HL-60/S4 (cell line): ENCODE results near the gene PSME1.

Experiments used
- in situ Hi-C: fragments of 300-500 bp; cut with MboI; formaldehyde crosslinking; loops from 2 replicates; pipeline ENCODE4 v1.14.3; 2022; ENCODE audit warnings: low sequenced_read_pairs

PSME1 gene

GRCh38 chr14:24145690-24146452 lies 9.9 kb downstream of the PSME1 start:
- in situ Hi-C loops, result no loop called here

- in situ Hi-C loops, result no loop called here
Observed at GRCh38 chr14:24146453-24146977, 10.5 kb downstream of the PSME1 start, which contains the start of gene PSME2. PSME2 (minus strand) TSS chr14:24146610; CDS start chr14:24146581, 29 bp downstream.

- in situ Hi-C loops, result no loop called here
Observed at GRCh38 chr14:24146978-24147760, 11.2 kb downstream of the PSME1 start, which contains the start of gene RNF31. RNF31 (plus strand) TSS chr14:24147498; CDS start chr14:24147699, 201 bp downstream.

GRCh38 chr14:24147761-24148428 lies 11.9 kb downstream of the PSME1 start:
- in situ Hi-C loops, result no loop called here

GRCh38 chr14:24149302-24149969 lies 13.4 kb downstream of the PSME1 start:
- in situ Hi-C loops, result no loop called here

- in situ Hi-C loops, result no loop called here
Observed at GRCh38 chr14:24150061-24150460, 14.1 kb downstream of the PSME1 start.

GRCh38 chr14:24150567-24150966 lies 14.6 kb downstream of the PSME1 start:
- in situ Hi-C loops, result no loop called here

- in situ Hi-C loops, result no loop called here
Observed at GRCh38 chr14:24150993-24151392, 15.0 kb downstream of the PSME1 start.

- in situ Hi-C loops, result no loop called here
Observed at GRCh38 chr14:24151404-24152080, 15.5 kb downstream of the PSME1 start.

- in situ Hi-C loops, result no loop called here
Observed at GRCh38 chr14:24155100-24155499, 19.1 kb downstream of the PSME1 start.

GRCh38 chr14:24156840-24157239 lies 20.8 kb downstream of the PSME1 start:
- in situ Hi-C loops, result no loop called here

- in situ Hi-C loops, result no loop called here
Observed at GRCh38 chr14:24157331-24157730, 21.3 kb downstream of the PSME1 start.

GRCh38 chr14:24159777-24160498 lies 23.9 kb downstream of the PSME1 start:
- in situ Hi-C loops, result no loop called here

- in situ Hi-C loops, result no loop called here
Observed at GRCh38 chr14:24160499-24160849, 24.5 kb downstream of the PSME1 start.

GRCh38 chr14:24160850-24161804 lies 25.1 kb downstream of the PSME1 start, which contains the start of gene IRF9:
IRF9 (plus strand) TSS chr14:24161265; CDS start chr14:24162145, 880 bp downstream.
- in situ Hi-C loops, result no loop called here

GRCh38 chr14:24162093-24162492 lies 26.1 kb downstream of the PSME1 start:
- in situ Hi-C loops, result no loop called here

GRCh38 chr14:24164518-24164991 lies 28.6 kb downstream of the PSME1 start:
- in situ Hi-C loops, result no loop called here

- in situ Hi-C loops, result no loop called here
Observed at GRCh38 chr14:24165785-24166184, 29.8 kb downstream of the PSME1 start.
